NCI-H526 (cell line): Measurements from ENCODE around the gene ZNF225.
"Not testable (repeated sequence)": the region's sequence is repeated elsewhere in the genome, so short reads cannot be mapped to it uniquely, and the experiment has no call there.

Experiments
- DNase-seq, 2 experiments: peaks; one replicate each; lab custom pipeline; 2025; lab: John Stamatoyannopoulos, UW

The ZNF225 gene

GRCh38 chr19:44163789-44164188 is 50.6 kb downstream of the ZNF225 start:
- no peak for DNase-seq

- DNase-seq: no peak
Measured at GRCh38 chr19:44164327-44164672, 51.1 kb downstream of the ZNF225 start.

DNA sequence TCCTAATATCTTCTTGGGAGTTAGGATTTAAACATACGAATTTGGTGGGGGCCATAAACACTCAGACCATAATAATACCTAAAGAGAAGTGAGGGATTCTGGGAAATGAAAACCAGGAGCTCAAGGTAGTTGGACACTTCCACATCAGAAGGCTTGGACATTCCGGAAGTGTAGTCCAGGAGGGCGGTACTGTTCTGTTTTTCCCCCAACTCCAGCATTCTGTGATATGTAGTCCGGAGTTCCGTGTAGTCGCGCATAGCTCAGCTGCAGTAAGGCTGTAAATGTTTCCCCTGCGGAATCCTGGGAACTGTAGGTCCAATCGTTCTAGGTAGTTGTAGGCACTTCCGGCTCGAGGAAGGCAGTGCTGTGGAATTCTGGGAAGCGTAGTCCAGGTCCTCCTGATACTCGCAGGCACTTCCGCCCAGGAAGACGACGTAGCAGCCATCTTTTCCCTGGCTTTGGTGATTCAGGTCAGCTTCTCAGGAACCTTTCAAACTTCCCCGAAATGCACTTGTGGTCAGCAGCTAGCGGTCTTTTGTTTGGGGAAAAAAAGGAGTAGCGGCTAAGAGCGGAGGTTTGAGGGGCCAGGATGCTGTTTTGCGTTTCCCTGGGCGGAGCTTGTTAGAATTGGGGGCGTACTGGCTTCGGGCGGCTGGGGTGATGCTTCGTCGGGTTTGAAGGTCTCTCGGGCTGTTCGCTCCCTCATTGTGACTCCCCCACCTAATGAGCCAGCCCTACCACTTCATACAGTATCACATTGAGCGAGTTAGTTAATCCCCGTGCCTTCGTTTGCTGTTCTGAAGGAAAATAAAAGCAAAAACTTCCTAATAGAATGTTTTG is 51.7 kb downstream of the ZNF225 start, which contains the start of gene ZNF226:
TSS of gene ZNF226 (plus strand) at position 428 of the 840 bp plus-strand sequence. CDS start 4,981 bp downstream, outside the sequence.
- DNase-seq: peak; percentile 97 to 99

DNA sequence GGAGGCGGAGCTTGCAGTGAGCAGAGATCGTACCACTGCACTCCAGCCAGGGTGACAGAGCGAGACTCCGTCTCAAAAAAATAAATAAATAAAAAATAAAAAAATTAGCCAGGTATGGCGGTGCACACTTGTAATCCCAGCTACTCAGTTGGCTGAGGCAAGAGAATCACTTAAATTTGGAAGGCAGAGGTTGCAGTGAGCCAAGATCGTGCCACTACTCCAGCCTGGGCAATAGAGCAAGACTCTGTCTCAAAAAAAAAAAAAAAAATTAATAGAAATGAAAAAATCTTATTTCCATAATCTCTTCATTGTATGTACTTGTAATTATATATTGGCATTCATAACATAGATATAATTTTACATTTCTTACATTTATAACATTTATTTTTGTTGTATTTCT is 57.5 kb downstream of the ZNF225 start:
- not testable (repeated sequence) for DNase-seq

DNA sequence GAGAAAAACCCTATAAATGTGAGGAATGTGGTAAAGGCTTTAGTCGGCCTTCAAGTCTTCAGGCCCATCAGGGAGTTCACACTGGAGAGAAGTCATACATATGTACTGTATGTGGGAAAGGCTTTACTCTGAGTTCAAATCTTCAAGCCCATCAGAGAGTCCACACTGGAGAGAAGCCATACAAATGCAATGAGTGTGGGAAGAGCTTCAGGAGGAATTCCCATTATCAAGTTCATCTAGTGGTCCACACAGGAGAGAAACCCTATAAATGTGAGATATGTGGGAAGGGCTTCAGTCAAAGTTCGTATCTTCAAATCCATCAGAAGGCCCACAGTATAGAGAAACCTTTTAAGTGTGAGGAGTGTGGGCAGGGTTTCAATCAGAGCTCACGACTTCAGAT is 63.4 kb downstream of the ZNF225 start:
- DNase-seq: no peak

GRCh38 chr19:44180968-44181367 is 67.8 kb downstream of the ZNF225 start:
- DNase-seq: no peak

- DNase-seq: no peak
Measured at GRCh38 chr19:44182145-44182544, 68.9 kb downstream of the ZNF225 start.
